Right lobe of liver (tissue), 6 donors: ENCODE data around the gene UBE2V1. TPM values are rescaled to one million over a fixed set of nuclear protein-coding genes. Genes with fewer than 3 reads are reported as not detected.

ENCODE experiments used
- ATAC-seq, 4 donors: fragments of 200-7000 bp; cut with Tn5 transposase; one replicate each; pipeline ENCODE4 v1.9.1; 2020; ENCODE audit warnings: mild to moderate bottlenecking in 4 of 4, moderate library complexity in 4 of 4
- DNase-seq, 3 donors: peaks; one replicate each; pipeline ENCODE4 v3.0.0-alpha.2; 2020
- H3K27ac ChIP-seq, 3 donors: fragments of 200-600 bp; one replicate each; pipeline ENCODE4 v1.8.0; 2022
- H3K27me3 ChIP-seq, 2 donors: fragments of 200-600 bp; one replicate each; pipeline ENCODE4 v1.8.0; 2022
- H3K36me3 ChIP-seq, 4 donors: fragments of 200-600 bp; sonication (generic) in 1 of 4; one replicate each; pipeline versions ENCODE4 v1.5.1 to v1.8.0; 2017 to 2022; ENCODE audit warnings: control low read depth in 1 of 4
- H3K4me1 ChIP-seq, 4 donors: fragments of 200-600 bp; sonication (generic) in 1 of 4; one replicate each; pipeline versions ENCODE4 v1.5.1 to v1.8.0; 2017 to 2022; ENCODE audit warnings: control low read depth in 1 of 4
- H3K4me3 ChIP-seq, 3 donors: fragments of 200-600 bp; one replicate each; pipeline ENCODE4 v1.8.0; 2022
- H3K9me3 ChIP-seq, 4 donors: fragments of 200-600 bp; sonication (generic) in 1 of 4; one replicate each; pipeline versions ENCODE4 v1.5.1 to v1.8.0; 2017 to 2022; ENCODE audit warnings: control low read depth in 1 of 4
- POLR2A ChIP-seq: fragments of 450-650 bp; IDR thresholded peaks from one replicate; pipeline ENCODE4 v1.6.1; 2017; ENCODE audit warnings: antibody characterized with exemption, mild to moderate bottlenecking
- WGBS: methylation state at CpG from one replicate; pipeline ENCODE4 v1.1.6; 2018; ENCODE audit warnings: low coverage, low lambda C conversion rate; ENCODE audit not compliant: insufficient coverage; ENCODE audit errors: missing lambda C conversion rate; 5-methylcytosine and 5-hydroxymethylcytosine counted together
- intact Hi-C, 2 donors: fragments of 100-400 bp; cut with DNase I; formaldehyde crosslinking; loops; one replicate each; pipeline versions ENCODE4 v1.11.2 to v1.14.1; 2022
- total RNA-seq, 6 experiments: library from RNA; depleted of rRNA in 2 of 6; stranded (reverse); fragments of >200 nt in 2 of 6; fragmentation: NEBNext Ultra II Directional in 3 of 6; extraction: Animal tissue kit (Norgen Biotek cat#: 25700) in 3 of 6; gene quantifications; one replicate each; pipeline versions ENCODE4 v1.1.0 to v1.2.4, GENCODE V29; 2016 to 2023
- TF ChIP-seq, protein P1 (sequence below), 4 donors: fragments of 200-600 bp in 3 of 4; fragments of 450-650 bp in 1 of 4; IDR thresholded peaks; one replicate each; pipeline versions ENCODE4 v1.5.1 to v1.8.0; 2016 to 2022; ENCODE audit warnings: antibody characterized with exemption in 4 of 4, mild to moderate bottlenecking in 2 of 4
- donor health status: DM: no; HTN: yes; CAD: no.
- donor health status: DM: no; HTN: no; CAD: no.
- donor health status: DM: no; HTN: no; CAD: no.
- donor health status: DM: no; HTN: yes; CAD: no.
- donor health status: DM: no; HTN: yes; CAD: no.

The UBE2V1 gene
- total RNA-seq, 6 experiments from 2014 or later: 38.2 to 49.4 (median 44.3) TPM

DNA sequence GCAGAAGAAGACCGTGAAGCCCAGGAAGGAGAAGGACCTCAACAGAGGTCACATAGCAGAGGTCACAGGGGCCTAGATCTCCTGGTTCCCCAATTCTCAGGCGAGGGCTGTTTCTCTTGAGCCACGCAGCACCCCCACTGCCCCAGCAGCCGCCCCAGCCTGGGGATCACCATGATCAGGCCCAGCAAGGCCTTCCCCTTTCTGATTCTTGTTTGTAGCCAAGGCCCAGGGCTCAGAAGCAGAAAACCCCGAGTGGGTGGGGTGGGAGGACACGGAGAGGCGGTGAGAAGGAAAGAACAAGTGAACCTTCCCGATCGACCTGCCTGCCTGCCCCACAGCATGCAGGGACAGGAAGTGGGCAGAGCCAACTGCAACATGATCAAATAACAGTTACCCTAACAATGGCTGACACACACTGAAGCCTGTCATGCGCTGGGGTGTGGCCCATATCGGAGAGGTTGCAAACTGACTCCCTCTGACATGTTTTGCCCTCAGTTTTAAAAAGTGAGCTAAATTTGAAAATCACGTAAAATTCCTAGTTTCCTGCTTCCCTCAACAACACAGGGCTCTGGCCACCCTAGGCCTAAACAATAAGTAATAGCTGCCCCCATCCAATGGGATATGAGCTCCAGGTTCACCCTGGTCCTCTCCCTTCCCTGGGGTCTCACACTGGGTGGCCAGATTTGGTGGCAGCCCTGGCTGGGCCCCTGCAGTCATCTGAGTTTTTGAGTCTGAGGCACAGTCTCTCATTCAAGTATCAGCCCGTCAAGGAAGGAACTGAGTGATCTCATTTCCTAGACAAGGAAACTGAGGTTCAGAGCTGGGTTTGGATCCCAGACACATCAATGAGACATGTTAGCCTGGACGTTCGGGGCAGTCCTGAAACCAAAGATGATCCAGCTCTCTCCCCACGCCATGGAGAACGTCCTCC, 34.0 kb upstream of the UBE2V1 start:
- peak overlapping the region; percentile 37 to 70 (median 65) for H3K27ac ChIP-seq
- TF ChIP-seq POLR2A: no peak
- TF ChIP-seq, protein P1, sequence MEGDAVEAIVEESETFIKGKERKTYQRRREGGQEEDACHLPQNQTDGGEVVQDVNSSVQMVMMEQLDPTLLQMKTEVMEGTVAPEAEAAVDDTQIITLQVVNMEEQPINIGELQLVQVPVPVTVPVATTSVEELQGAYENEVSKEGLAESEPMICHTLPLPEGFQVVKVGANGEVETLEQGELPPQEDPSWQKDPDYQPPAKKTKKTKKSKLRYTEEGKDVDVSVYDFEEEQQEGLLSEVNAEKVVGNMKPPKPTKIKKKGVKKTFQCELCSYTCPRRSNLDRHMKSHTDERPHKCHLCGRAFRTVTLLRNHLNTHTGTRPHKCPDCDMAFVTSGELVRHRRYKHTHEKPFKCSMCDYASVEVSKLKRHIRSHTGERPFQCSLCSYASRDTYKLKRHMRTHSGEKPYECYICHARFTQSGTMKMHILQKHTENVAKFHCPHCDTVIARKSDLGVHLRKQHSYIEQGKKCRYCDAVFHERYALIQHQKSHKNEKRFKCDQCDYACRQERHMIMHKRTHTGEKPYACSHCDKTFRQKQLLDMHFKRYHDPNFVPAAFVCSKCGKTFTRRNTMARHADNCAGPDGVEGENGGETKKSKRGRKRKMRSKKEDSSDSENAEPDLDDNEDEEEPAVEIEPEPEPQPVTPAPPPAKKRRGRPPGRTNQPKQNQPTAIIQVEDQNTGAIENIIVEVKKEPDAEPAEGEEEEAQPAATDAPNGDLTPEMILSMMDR (IDR thresholded peaks at IDR 0.05): no peak
- H3K9me3 ChIP-seq: no peaks in the 10 kb centered on the region
- DNase-seq: no peak
- H3K4me1 ChIP-seq: peaks cover 0 to 48% (median 13%) of the 10 kb centered on the region in 4 donors
- intact Hi-C loops: no loop called here
- 47% methylated on average over 15 of the region's 17 CpGs for WGBS
- no peak overlapping the region for H3K4me3 ChIP-seq
- no peaks in the 10 kb centered on the region for H3K27me3 ChIP-seq
- ATAC-seq: peak; percentile 11 to 52 (median 28)
- H3K36me3 ChIP-seq: peaks cover 0 to 15% (median 6%) of the 10 kb centered on the region in 4 donors

DNA sequence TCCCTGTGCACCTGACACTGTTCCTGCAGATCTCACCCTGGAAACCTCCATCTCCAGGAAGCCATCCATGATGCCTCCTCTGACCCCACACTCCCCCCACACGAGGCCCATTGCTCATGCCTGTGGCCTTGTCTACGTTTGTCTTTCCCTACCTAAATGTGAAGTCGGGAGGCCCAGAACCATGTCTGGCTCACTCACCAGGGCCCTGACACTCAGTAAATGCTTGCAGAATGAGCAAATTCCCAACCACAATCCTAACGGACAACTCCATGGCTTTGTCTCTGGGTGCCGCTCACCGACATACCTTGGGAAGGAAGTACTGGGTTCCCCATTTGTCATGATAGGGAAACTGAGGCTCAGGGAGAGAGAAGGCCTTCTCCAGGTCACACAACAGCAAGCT, 33.3 kb upstream of the UBE2V1 start:
- H3K27me3 ChIP-seq: no peaks in the 10 kb centered on the region
- no peak for TF ChIP-seq POLR2A
- TF ChIP-seq, protein P1 (IDR thresholded peaks at IDR 0.05): no peak
- WGBS: 94% methylated on average over 6 of the region's 6 CpGs
- no peak for DNase-seq
- H3K4me3 ChIP-seq: no peak overlapping the region
- intact Hi-C loops: no loop called here
- H3K9me3 ChIP-seq: no peaks in the 10 kb centered on the region
- peak overlapping the region; percentile 10 to 70 (median 65) for H3K27ac ChIP-seq
- no peak for ATAC-seq
- peaks cover 0 to 45% (median 15%) of the 10 kb centered on the region in 4 donors for H3K4me1 ChIP-seq
- H3K36me3 ChIP-seq: peaks cover 0 to 15% (median 6%) of the 10 kb centered on the region in 4 donors

DNA sequence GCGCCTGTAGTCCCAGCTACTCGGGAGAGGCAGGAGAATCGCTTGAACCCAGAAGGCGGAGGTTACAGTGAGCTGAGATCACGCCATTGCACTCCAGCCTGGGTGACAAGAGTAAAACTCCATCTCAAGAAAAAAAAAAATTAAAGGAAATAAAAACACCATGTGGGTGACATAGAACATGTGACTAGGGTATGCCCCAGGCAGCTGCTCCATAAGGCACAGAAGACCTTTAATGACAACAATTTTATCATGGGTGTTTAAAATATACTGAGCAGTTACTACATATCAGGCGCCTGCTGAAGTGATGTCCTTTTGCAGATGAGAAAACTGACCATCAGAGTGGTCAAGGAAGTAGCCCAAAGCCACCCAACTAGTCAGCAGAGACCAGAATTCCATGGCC, 32.6 kb upstream of the UBE2V1 start:
- H3K9me3 ChIP-seq: no peaks in the 10 kb centered on the region
- H3K4me1 ChIP-seq: peaks cover 0 to 49% (median 18%) of the 10 kb centered on the region in 4 donors
- H3K4me3 ChIP-seq: no peak overlapping the region
- ATAC-seq (no peak), DNase-seq (no peak)
- intact Hi-C loops: no loop called here
- no peak for TF ChIP-seq POLR2A
- TF ChIP-seq, protein P1 (IDR thresholded peaks at IDR 0.05): no peak
- H3K27me3 ChIP-seq: no peaks in the 10 kb centered on the region
- peak overlapping the region in 2 of 3 donors; percentile 10 to 70 for H3K27ac ChIP-seq
- H3K36me3 ChIP-seq: peaks cover 0 to 15% (median 6%) of the 10 kb centered on the region in 4 donors
- WGBS: 95% methylated on average over 6 of the region's 6 CpGs

DNA sequence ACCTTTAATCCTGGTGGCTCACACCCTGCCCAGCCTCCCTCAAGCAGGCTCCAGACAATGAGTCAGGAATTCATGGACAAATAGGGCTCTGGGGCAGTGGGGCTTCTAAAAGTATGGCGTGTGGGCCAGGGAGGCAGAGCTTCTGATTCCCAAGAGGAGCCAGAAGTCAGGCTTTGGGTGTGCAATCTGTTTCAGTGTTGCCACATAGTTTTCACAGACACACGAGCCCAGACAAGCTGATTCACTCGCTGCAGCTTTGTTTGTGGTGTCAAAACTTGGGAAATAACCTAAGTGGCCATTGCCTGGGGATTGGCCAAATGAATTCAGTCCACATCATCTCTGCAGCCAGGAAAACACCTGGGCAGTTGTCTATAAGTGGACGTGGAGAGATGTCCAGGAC, 31.4 kb upstream of the UBE2V1 start:
- DNase-seq (peak in 2 of 3 donors; percentile 62 to 69), ATAC-seq (peak; percentile 54 to 81 (median 73))
- peaks cover 0 to 54% (median 21%) of the 10 kb centered on the region in 4 donors for H3K4me1 ChIP-seq

More for the DNA sequence above, 31.4 kb upstream of the UBE2V1 start:
- Histone ChIP-seq H3K36me3 (peaks cover 0 to 19% (median 6%) of the 10 kb centered on the region in 4 donors), H3K27ac (peak overlapping the region; percentile 34 to 62 (median 52)), H3K4me3 (no peak overlapping the region), H3K27me3 (no peaks in the 10 kb centered on the region), H3K9me3 (no peaks in the 10 kb centered on the region)
- TF ChIP-seq, protein P1 (IDR thresholded peaks at IDR 0.05): no peak
- TF ChIP-seq POLR2A: no peak
- WGBS: 0% methylated on average over 1 of the region's 4 CpGs
- intact Hi-C loops: no loop called here
